HEK293T (cell line): ENCODE data around the gene RPS6KA1.

ENCODE experiments used
- CTCF ChIA-PET: fragments of 350-600 bp; formaldehyde crosslinking; extraction: SDS; loops from one replicate; lab custom pipeline; 2021; ENCODE audit warnings: antibody characterized with exemption, inconsistent platforms; lab: Yijun Ruan, JAX
- POLR2A ChIA-PET: fragments of 350-600 bp; formaldehyde crosslinking; extraction: SDS; loops from one replicate; lab custom pipeline; 2020; ENCODE audit warnings: antibody characterized with exemption, inconsistent platforms; lab: Yijun Ruan, JAX
- DNase-seq: peaks from one replicate; pipeline ENCODE4 v3.0.0; 2012; ENCODE audit warnings: mixed read lengths; ENCODE audit errors: extremely low spot score
- ARNT ChIP-seq: fragments of 450-650 bp; IDR thresholded peaks from 2 replicates; pipeline ENCODE4 v1.6.1; 2017; ENCODE audit warnings: mild to moderate bottlenecking
- BHLHE40 ChIP-seq: fragments of 450-650 bp; IDR thresholded peaks from 2 replicates; pipeline ENCODE4 v1.6.1; 2016; ENCODE audit warnings: mild to moderate bottlenecking, moderate library complexity, borderline replicate concordance
- CTBP1 ChIP-seq: fragments of 450-650 bp; IDR thresholded peaks from 2 replicates; pipeline ENCODE4 v1.6.1; 2016; ENCODE audit warnings: borderline replicate concordance
- ELF4 ChIP-seq: fragments of 450-650 bp; IDR thresholded peaks from 2 replicates; pipeline ENCODE4 v1.6.1; 2017; ENCODE audit warnings: antibody characterized with exemption
- FOXA1 ChIP-seq: fragments of 450-650 bp; IDR thresholded peaks from 2 replicates; pipeline ENCODE4 v1.6.1; 2016; ENCODE audit warnings: mild to moderate bottlenecking
- FOXK2 ChIP-seq: fragments of 450-650 bp; IDR thresholded peaks from 2 replicates; pipeline ENCODE4 v1.6.1; 2016; ENCODE audit warnings: mild to moderate bottlenecking
- FOXM1 ChIP-seq: fragments of 450-650 bp; IDR thresholded peaks from 2 replicates; pipeline ENCODE4 v1.6.1; 2017; ENCODE audit warnings: mild to moderate bottlenecking, borderline replicate concordance
- HDGF ChIP-seq: fragments of 450-650 bp; IDR thresholded peaks from 2 replicates; pipeline ENCODE4 v1.6.1; 2017; ENCODE audit warnings: antibody characterized with exemption, borderline replicate concordance
- L3MBTL2 ChIP-seq: fragments of 450-650 bp; conservative IDR thresholded peaks from 2 replicates; pipeline ENCODE4 v1.6.1; 2016; ENCODE audit warnings: mild to moderate bottlenecking
- LEF1 ChIP-seq: fragments of 450-650 bp; IDR thresholded peaks from 2 replicates; pipeline ENCODE4 v1.6.1; 2017; ENCODE audit warnings: mild to moderate bottlenecking, borderline replicate concordance
- NFRKB ChIP-seq: fragments of 450-650 bp; IDR thresholded peaks from 2 replicates; pipeline ENCODE4 v1.6.1; 2016; ENCODE audit warnings: mild to moderate bottlenecking, moderate library complexity
- SP1 ChIP-seq: fragments of 450-650 bp; IDR thresholded peaks from 2 replicates; pipeline ENCODE4 v1.6.1; 2017
- SUZ12 ChIP-seq: fragments of 450-650 bp; IDR thresholded peaks from 2 replicates; pipeline ENCODE4 v1.6.1; 2016; ENCODE audit warnings: mild to moderate bottlenecking
- TARDBP ChIP-seq: fragments of 450-650 bp; IDR thresholded peaks from 2 replicates; pipeline ENCODE4 v1.6.1; 2016
- ZNF384 ChIP-seq: fragments of 450-650 bp; IDR thresholded peaks from 2 replicates; pipeline ENCODE4 v1.6.1; 2016
- TF ChIP-seq, protein P1 (sequence below): fragments of 450-650 bp; IDR thresholded peaks from 2 replicates; pipeline ENCODE4 v1.6.1; 2016

RPS6KA1 gene

DNA sequence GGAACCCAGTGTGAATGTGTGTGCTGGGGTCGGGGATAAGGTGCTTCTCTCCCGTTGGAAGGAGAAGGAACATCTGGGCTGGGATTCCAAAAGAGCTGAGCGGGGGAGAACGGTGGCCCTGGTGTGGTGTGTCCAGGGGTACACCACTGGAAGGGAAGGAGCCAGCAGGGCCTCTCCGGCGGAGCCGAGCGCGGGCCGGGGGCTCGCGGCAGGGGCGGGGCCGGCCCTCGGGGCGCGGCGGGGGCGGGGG lies 231 bp upstream of the RPS6KA1 start:
- TF ChIP-seq FOXM1 (no peak), TARDBP (no peak), FOXA1 (no peak), SP1 (no peak), FOXK2 (no peak), ELF4 (no peak), NFRKB (no peak), SUZ12 (no peak), BHLHE40 (no peak)
- TF ChIP-seq, protein P1, sequence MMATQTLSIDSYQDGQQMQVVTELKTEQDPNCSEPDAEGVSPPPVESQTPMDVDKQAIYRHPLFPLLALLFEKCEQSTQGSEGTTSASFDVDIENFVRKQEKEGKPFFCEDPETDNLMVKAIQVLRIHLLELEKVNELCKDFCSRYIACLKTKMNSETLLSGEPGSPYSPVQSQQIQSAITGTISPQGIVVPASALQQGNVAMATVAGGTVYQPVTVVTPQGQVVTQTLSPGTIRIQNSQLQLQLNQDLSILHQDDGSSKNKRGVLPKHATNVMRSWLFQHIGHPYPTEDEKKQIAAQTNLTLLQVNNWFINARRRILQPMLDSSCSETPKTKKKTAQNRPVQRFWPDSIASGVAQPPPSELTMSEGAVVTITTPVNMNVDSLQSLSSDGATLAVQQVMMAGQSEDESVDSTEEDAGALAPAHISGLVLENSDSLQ, result no peak
- DNase-seq, result no peak
- ChIA-PET POLR2A (interaction anchor here (4.8 kb wide), 1 partner anchor 28 kb away, joined by 55 read pairs; no protein-coding TSS in a partner anchor), CTCF (interaction anchor here (1.9 to 3.0 kb wide), 2 partner anchors 10 to 29 kb away, joined by 6 to 8 read pairs; no protein-coding TSS in a partner anchor)

DNA sequence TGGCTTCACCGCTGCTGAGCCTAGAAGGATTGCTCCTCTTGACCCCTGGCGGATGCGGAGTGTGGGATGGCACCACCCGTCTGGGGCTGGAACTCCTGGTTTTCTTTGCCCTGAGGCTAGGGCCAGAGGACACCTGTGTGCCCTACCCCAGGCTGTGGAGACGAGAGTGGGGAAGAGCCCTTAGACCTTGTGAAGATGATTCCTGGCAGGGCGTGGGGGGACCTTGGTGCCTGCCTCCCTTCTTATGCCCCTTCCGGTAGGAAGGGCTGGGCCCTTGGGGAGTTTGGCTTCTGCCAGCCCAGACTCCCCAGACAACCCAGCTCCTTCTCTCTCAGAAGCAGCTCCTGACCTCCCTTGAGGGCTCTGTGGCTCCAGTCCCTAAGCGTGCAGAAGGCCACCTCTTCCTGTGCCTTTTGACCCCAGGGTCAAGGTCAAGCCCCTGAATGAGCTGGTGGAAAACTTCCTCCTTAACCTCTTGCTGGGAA lies 891 bp downstream of the RPS6KA1 start:
- ChIA-PET CTCF (interaction anchor here (1.1 to 3.0 kb wide), 2 partner anchors 8 to 30 kb away, joined by 3 to 8 read pairs; no protein-coding TSS in a partner anchor), POLR2A (interaction anchor here (0.6 to 4.8 kb wide), 3 partner anchors 12 to 29 kb away, joined by 3 to 55 read pairs (median 3); no protein-coding TSS in a partner anchor)
- no peak for DNase-seq
- TF ChIP-seq FOXK2, result no peak
- no peak for TF ChIP-seq BHLHE40
- no peak for TF ChIP-seq ELF4
- no peak for TF ChIP-seq TARDBP
- no peak for TF ChIP-seq NFRKB
- TF ChIP-seq CTBP1, result no peak
- no peak for TF ChIP-seq FOXM1
- TF ChIP-seq, protein P1, result no peak
- TF ChIP-seq HDGF, result no peak
- TF ChIP-seq ZNF384, result no peak

- ChIA-PET POLR2A (interaction anchor here (1.0 to 4.8 kb wide), 2 partner anchors 12 to 30 kb away, joined by 3 to 55 read pairs; no protein-coding TSS in a partner anchor), CTCF (interaction anchor here (0.5 to 3.0 kb wide), 3 partner anchors 8 to 280 kb away, joined by 3 to 8 read pairs (median 3); no protein-coding TSS in a partner anchor)
- TF ChIP-seq HDGF (no peak), LEF1 (no peak), TARDBP (no peak), FOXK2 (no peak), BHLHE40 (no peak), L3MBTL2 (no peak), FOXA1 (no peak), ARNT (no peak)
- TF ChIP-seq, protein P1, result no peak
- peak; percentile 62 for DNase-seq
These were observed 1.5 kb downstream of the RPS6KA1 start for GRCh38 chr1:26530895-26531598.

- POLR2A ChIA-PET, result interaction anchor here (4.8 kb wide), 1 partner anchor 30 kb away, joined by 55 read pairs; no protein-coding TSS in a partner anchor
- TF ChIP-seq L3MBTL2 (no peak), FOXK2 (no peak), FOXA1 (no peak), HDGF (no peak), CTBP1 (no peak), NFRKB (no peak), LEF1 (no peak)
- DNase-seq, result no peak
- CTCF ChIA-PET, result interaction anchor here (3.0 kb wide), 1 partner anchor 31 kb away, joined by 8 read pairs; no protein-coding TSS in a partner anchor
These were observed 2.1 kb downstream of the RPS6KA1 start for GRCh38 chr1:26531651-26532131.

DNA sequence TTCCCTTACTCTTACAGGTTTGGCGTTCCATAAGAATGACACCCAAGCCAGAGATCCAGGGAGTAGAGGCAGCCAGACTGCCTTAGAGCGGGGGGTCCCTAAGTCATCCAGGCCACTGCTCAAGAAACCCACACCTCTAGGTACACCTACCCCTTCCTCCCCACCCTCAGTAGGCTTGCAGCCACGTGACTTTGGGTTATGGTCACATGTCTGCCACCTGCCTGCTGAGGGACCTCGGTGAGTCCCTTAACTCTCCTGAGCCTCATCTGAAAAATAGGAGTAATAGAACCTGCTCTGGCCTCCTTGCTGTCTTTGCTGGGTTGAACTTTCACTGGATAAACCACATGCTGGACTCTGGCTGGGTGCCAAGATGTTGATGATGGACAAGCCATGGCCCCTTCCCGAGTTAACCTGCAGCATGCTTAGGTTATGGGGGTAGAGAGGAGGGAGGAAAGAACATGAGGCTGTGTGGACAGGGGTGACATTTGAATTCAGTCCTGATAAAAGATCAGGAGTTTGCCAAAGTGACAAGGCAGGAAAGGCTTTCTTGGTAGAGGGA lies 4.5 kb downstream of the RPS6KA1 start:
- no peak for DNase-seq
- CTCF ChIA-PET, result no interaction called here
- POLR2A ChIA-PET, result interaction anchor here (2.9 kb wide), 1 partner anchor 33 kb away, joined by 20 read pairs; no protein-coding TSS in a partner anchor
- TF ChIP-seq SP1, result no peak
- no peak for TF ChIP-seq L3MBTL2
- TF ChIP-seq ZNF384, result no peak
- TF ChIP-seq, protein P1, result no peak
- TF ChIP-seq HDGF, result no peak
- TF ChIP-seq ARNT, result no peak
- no peak for TF ChIP-seq NFRKB
- TF ChIP-seq FOXK2, result no peak
- TF ChIP-seq SUZ12, result no peak
- no peak for TF ChIP-seq FOXM1
- no peak for TF ChIP-seq BHLHE40
- no peak for TF ChIP-seq ELF4
- TF ChIP-seq TARDBP, result no peak
